Glomerular visceral epithelial cell (primary cell): ENCODE measurements around the gene USP7.
"Not testable (repeated sequence)": the region's sequence is repeated elsewhere in the genome, so short reads cannot be mapped to it uniquely, and the experiment has no call there.

Experiments
- DNase-seq: peaks from one replicate; pipeline ENCODE4 v3.0.0-alpha.2; 2016; ENCODE audit errors: extremely low spot score

USP7 gene

GRCh38 chr16:8963821-8964441 lies at the start of gene USP7:
Gene USP7, minus strand, starts transcription at chr16:8963906. Its CDS starts 621 bp downstream, at chr16:8963285.
- DNase-seq, result peak; percentile 87

GRCh38 chr16:9013508-9013864 lies 49.8 kb upstream of the USP7 start:
- no peak for DNase-seq

- no peak for DNase-seq
Observed at GRCh38 chr16:9012848-9013507, 49.3 kb upstream of the USP7 start.

DNA sequence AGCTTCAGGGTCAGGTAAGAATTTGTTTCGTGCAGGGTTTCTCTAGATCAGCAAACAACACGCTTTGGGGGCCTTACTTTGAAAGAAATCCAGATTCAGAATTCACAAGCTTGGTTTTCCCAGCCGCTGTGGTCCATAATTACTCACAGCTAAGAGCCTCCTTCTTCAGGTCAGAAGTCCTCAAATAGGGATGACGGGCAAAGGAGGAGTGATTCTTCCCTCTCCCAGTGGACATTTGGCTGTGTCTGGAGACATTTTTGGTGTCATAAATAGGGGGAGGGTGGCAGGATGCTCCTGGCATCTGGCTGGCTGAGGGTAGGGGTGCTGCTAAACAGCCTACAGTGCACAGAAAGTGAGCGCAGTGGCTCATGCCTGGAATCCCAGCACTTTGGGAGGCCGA lies 48.6 kb upstream of the USP7 start:
- DNase-seq, result no peak

DNA sequence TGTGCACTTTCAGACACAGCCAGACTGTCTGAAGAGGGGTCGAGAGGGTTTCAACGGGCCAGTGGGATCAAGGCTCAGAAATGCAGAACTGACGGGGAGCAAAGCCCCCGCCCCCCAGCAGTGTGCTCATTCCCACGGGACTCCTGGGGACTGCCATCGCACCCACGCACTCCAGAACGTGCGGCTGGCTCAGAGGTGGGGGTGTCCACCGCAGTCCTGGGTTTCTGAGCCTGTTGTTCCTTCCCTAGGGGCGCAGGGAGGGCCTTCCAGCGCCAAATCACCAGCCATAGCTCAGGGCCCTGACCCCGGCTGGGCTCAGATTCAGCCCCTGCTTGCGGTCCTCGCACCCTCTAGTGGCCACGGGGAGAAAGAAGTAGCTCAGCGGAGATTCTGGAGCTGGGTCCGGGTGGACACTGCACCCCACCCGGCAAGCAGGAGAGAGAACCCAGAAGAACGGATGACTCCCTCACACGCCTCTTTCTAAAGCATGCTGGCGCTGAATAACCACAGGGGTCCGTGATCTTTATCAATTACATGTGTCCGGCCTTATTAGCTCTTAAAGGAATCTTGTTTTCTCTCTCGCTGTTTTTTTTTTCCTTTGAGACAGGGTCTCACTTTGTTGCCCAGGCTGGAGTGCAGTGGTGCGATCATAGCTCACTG lies 45.0 kb upstream of the USP7 start:
- peak; percentile 64 for DNase-seq

GRCh38 chr16:9007177-9007794 lies 43.6 kb upstream of the USP7 start:
- no peak for DNase-seq

- DNase-seq, result no peak
Observed at GRCh38 chr16:9004183-9004582, 40.5 kb upstream of the USP7 start.

GRCh38 chr16:9003763-9004162 lies 40.1 kb upstream of the USP7 start:
- no peak for DNase-seq

DNA sequence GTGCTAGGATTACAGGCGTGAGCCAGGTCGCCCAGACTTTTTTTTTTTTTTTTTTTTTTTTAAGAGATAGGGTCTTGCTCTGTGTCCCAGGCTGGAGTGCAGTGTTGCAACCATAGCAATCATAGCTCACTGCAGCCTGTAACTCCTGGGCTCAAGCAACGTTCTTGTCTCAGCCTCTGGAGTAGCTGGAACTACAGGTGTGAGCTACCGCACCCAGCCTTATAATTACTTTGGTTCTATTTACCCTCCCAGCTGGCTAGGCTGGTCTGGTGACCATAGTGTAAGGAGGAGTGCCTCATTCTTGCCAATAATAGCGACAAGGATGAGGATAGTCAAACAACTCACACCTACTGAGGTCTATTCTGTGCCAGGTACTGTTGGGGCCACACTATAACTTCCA lies 39.6 kb upstream of the USP7 start:
- no peak for DNase-seq

- DNase-seq, result no peak
Observed at GRCh38 chr16:9002042-9002441, 38.3 kb upstream of the USP7 start.

- DNase-seq, result no peak
Observed at GRCh38 chr16:9000664-9001063, 37.0 kb upstream of the USP7 start.

- DNase-seq, result no peak
Observed at GRCh38 chr16:8999800-9000199, 36.1 kb upstream of the USP7 start.

DNA sequence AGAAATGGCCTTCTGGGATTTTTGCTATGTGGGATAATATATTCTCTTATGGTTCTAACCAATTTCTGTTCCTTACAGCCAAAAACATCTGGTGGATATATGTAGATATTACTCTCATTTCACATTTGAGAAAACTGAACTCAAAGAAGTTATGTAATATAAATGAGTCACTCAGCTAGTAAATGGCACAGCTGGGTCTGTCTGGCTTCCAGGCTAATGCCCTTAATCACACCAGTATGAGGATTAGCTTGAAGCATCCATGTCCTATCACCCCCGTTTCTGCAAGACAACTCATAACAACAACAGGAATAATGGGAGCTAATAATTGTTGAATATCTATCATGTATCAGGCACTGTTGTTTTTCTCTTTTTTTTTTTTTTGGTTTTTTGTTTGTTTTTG lies 34.4 kb upstream of the USP7 start:
- DNase-seq, result no peak

GRCh38 chr16:8996891-8997290 lies 33.2 kb upstream of the USP7 start:
- DNase-seq, result no peak

DNA sequence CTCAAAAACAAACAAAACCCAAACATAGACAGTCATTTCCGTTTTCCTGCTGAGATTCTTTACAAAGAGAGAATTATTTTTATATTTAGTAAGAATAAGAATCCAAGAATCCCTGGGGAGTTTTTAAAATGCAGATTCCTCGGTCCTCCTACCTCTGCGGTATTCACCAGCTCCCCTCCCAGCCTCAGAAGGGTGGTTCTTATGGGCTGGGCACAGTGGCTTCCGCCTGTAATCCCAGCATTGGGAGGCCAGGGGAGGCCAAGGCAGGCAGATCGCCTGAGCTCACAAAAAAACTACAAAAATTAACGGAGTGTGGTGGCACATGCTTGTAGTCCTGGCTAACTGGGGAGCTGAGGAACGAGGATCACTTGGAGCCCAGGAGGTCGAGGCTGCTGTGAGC lies 26.7 kb upstream of the USP7 start:
- DNase-seq, result no peak

GRCh38 chr16:8989099-8989878 lies 25.6 kb upstream of the USP7 start:
- DNase-seq, result no peak

- DNase-seq, result no peak
Observed at GRCh38 chr16:8986818-8987191, 23.1 kb upstream of the USP7 start.

GRCh38 chr16:8986111-8986510 lies 22.4 kb upstream of the USP7 start:
- no peak for DNase-seq

DNA sequence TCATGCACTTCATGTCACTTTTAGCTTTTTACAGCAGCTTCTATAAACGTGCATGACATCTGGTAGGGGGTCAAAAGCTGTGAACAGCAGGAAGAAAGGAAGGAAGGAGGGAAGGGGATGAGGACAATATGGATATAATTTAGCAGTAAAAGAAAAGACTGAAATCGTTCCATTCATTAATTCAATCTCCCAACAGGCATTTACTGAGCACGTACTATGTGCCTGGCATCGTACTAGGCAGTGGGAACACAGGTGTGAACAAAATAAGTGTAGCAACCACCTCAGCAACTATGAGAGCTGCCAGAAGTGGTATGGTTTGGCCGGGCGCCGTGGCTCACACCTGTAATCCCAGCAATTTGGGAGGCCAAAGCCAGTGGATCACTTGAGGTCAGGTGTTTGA lies 19.1 kb upstream of the USP7 start:
- DNase-seq, result no peak

DNA sequence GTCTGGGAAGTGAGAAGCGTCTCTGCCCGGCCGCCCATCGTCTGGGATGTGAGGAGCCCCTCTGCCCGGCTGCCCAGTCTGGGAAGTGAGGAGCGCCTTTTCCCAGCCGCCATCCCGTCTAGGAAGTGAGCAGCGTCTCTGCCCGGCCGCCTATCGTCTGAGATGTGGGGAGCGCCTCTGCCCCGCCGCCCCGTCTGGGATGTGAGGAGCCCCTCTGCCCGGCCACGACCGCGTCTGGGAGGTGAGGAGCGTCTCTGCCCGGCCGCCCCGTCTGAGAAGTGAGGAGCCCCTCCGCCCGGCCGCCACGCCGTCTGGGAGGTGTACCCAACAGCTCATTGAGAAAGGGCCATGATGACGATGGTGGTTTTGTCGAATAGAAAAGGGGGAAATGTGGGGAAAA lies 18.2 kb upstream of the USP7 start:
- DNase-seq, result not testable (repeated sequence)

DNA sequence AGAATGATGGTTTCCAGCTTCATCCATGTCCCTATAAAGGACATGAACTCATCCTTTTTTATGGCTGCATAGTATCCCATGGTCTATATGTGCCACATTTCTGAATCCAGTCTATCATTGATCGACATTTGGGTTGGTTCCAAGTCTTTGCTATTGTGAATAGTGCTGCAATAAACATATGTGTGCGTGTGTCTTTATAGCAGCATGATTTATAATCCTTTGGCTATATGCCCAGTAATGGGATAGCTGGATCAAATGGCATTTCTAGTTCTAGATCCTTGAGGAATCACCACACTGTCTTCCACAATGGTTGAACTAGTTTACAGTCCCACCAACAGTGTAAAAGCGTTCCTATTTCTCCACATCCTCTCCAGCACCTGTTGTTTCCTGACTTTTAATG lies 12.5 kb upstream of the USP7 start:
- not testable (repeated sequence) for DNase-seq

DNA sequence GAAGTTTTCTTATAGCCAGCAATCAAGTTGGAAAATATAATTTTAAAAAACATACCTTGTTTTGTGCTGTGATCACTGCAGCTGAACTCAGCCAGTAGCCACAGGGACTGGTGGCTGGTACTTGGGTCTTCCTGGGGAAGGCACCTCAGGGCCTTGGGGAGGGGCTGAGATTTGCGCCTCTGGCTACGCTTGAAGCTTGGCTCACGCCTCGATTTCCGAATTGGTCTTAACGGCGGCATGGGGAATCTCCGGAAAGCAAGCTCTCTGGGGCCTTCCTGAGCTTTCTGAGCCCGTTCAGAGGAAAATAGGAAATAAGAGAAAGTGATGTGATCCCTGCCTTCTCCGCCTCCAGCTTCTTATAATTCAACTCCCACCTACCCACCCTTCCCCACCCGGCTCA lies 11.3 kb upstream of the USP7 start:
- DNase-seq, result no peak
